Loucy (cell line): ENCODE results near the gene C2CD4C.

Source experiments
- H2AFZ ChIP-seq: fragments of 200-600 bp; sonication (generic); 2 replicates; pipeline ENCODE4 v1.6.0; 2016; ENCODE audit warnings: antibody characterized with exemption, mild to moderate bottlenecking, low read length, moderate library complexity
- H3F3A ChIP-seq: fragments of 200-600 bp; 2 replicates; pipeline ENCODE4 v1.6.0; 2016; ENCODE audit warnings: antibody characterized with exemption, low read depth, mild to moderate bottlenecking
- H3K27me3 ChIP-seq: fragments of 200-600 bp; sonication (generic); 2 replicates; pipeline ENCODE4 v1.6.1; 2014; ENCODE audit warnings: low read length, mild to moderate bottlenecking; ENCODE audit not compliant: insufficient read depth, poor library complexity, severe bottlenecking
- H3K36me3 ChIP-seq: fragments of 200-600 bp; sonication (generic); 2 replicates; pipeline ENCODE4 v1.6.1; 2016; ENCODE audit warnings: low read length; ENCODE audit not compliant: insufficient read depth
- H3K4me1 ChIP-seq: fragments of 200-600 bp; sonication (generic); 2 replicates; pipeline ENCODE4 v1.5.1; 2014; ENCODE audit warnings: low read length, mild to moderate bottlenecking; ENCODE audit not compliant: insufficient read depth, poor library complexity, severe bottlenecking
- H3K4me2 ChIP-seq: fragments of 200-600 bp; sonication (generic); 2 replicates; pipeline ENCODE4 v1.6.0; 2014; ENCODE audit warnings: antibody characterized with exemption, low read length, low read depth, mild to moderate bottlenecking; ENCODE audit not compliant: poor library complexity, severe bottlenecking
- H3K4me3 ChIP-seq: fragments of 200-600 bp; sonication (generic); 2 replicates; pipeline ENCODE4 v1.5.1; 2014; ENCODE audit warnings: low read length, mild to moderate bottlenecking, mixed read lengths; ENCODE audit not compliant: poor library complexity, severe bottlenecking
- H3K79me2 ChIP-seq: fragments of 200-600 bp; sonication (generic); 2 replicates; pipeline ENCODE4 v1.6.1; 2014; ENCODE audit warnings: low read length; ENCODE audit not compliant: insufficient read depth
- H3K9ac ChIP-seq: fragments of 200-600 bp; sonication (generic); 2 replicates; pipeline ENCODE4 v1.6.0; 2014; ENCODE audit warnings: mild to moderate bottlenecking, low read depth, low read length, moderate library complexity; ENCODE audit not compliant: poor library complexity, severe bottlenecking
- H3K9me2 ChIP-seq: fragments of 200-600 bp; sonication (generic); replicated peaks from 2 replicates; pipeline ENCODE4 v1.6.1; 2016; ENCODE audit warnings: low read depth, low read length, mixed read lengths
- H3K9me3 ChIP-seq: fragments of 200-600 bp; sonication (generic); 2 replicates; pipeline ENCODE4 v1.6.1; 2014; ENCODE audit warnings: mild to moderate bottlenecking, antibody characterized with exemption, low read length, low read depth; ENCODE audit not compliant: insufficient read depth
- H4K20me1 ChIP-seq: fragments of 200-600 bp; sonication (generic); 2 replicates; pipeline ENCODE4 v1.6.0; 2014; ENCODE audit warnings: antibody characterized with exemption, low read length, mild to moderate bottlenecking; ENCODE audit not compliant: insufficient read depth, poor library complexity, severe bottlenecking
- CTCF ChIP-seq: fragments of 200-600 bp; sonication (generic); conservative IDR thresholded peaks from 2 replicates; pipeline ENCODE4 v1.5.1; 2014; ENCODE audit warnings: mild to moderate bottlenecking, antibody characterized with exemption, low read length
- EZH2phosphoT487 ChIP-seq: fragments of 200-600 bp; IDR thresholded peaks from 2 replicates; pipeline ENCODE4 v1.6.1; 2018; ENCODE audit warnings: antibody characterized with exemption, mild to moderate bottlenecking, moderate library complexity, borderline replicate concordance

The C2CD4C gene

DNA sequence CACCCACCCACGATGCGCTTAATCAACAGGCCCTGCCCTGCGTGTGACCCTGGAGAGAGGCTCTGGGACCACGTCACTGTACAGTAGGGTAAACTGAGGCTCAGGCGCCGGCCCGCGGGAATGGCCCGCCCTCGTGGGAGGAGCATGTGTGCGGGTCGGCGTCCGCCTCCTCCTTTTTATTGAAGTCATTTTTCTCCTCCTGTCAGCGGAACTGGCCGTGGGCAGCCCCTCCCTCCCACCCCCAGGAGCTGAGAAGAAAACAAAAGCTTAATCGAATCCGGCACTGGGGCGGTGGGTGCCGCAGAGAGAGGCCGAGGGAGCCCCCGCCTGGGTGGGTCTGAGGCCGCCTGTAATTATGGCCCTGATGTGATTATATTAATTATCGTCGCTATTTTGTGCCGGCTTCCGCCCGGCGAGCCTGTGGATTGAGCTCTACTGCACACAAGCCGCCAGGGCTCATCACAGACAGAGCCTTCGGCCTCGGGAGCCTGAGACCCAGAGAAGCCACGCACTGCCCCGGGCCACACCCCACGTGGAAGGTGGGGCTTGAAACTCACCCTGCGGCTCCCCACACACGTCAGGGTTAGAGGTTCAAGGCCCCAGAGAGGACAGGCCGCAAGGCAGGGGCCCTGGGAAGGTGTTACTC, 7.0 kb downstream of the C2CD4C start:
- TF ChIP-seq CTCF, result no peak
- no peak for TF ChIP-seq EZH2phosphoT487
- no peaks in the 10 kb centered on the region for H3K9me2 ChIP-seq
- H3K9me3 ChIP-seq, result peaks cover 10% of the 10 kb centered on the region; the same call in 1 of the 2 replicates
- no peaks in the 10 kb centered on the region for H3K36me3 ChIP-seq
- H3F3A ChIP-seq, result no peaks in the 10 kb centered on the region
- no peak overlapping the region for H3K4me2 ChIP-seq
- H3K27me3 ChIP-seq, result no peaks in the 10 kb centered on the region
- no peaks in the 10 kb centered on the region for H3K4me1 ChIP-seq
- H4K20me1 ChIP-seq, result no peaks in the 10 kb centered on the region
- H2AFZ ChIP-seq, result no peak overlapping the region
- H3K9ac ChIP-seq, result no peak overlapping the region
- no peak overlapping the region for H3K4me3 ChIP-seq
- no peaks in the 10 kb centered on the region for H3K79me2 ChIP-seq

DNA sequence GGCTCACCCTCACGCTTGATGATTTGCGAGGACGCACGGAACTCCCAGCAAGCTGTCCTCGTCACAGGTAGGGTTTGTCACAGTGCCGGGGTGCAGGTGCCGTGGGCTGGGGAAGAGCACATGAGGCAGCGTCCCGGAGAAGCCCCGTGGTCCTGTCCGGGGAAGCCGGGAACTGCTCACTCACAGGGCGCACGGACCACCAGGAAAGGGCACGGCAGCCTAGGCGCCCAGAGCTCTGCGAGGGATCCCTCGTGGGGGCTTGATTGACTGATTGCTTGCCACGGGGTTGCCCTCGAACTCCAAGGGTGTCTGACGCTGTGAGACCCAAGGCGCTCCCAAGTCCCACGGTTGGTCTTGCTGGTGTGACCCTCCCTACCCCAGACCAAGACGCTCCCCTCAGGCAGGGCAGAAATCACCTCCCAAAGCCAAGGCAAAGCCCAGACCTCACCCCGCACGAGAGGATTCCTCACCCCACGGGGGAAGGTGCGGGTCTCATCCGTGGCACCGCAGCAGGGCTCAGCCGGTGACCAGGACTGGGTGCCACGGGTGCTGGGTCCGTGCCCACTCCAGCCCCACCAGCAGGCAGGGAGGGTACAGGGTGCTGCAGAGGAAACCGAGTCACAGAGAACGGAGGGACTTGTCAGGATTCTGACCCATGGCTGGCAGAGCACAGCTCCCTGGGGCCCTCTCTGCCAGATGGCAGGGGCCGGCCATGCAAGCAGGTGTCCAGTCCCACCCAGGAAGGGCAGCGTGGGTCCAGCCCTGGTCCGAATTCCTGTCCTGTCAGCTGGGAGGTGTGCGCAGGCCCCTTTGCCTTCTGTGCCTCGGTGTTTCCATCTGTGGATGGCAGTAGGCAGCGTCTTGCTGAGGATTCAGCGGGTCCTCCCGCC, 7.7 kb downstream of the C2CD4C start:
- Histone ChIP-seq H3F3A (no peaks in the 10 kb centered on the region), H2AFZ (no peak overlapping the region)

GRCh38 chr19:399370-399769, 9.6 kb downstream of the C2CD4C start:
- H3K79me2 ChIP-seq, result no peaks in the 10 kb centered on the region
- no peaks in the 10 kb centered on the region for H4K20me1 ChIP-seq
- no peak overlapping the region for H3K4me2 ChIP-seq
- no peak for TF ChIP-seq EZH2phosphoT487
- TF ChIP-seq CTCF, result no peak
- H3K27me3 ChIP-seq, result no peaks in the 10 kb centered on the region
- H3K9me3 ChIP-seq, result peaks cover 12% of the 10 kb centered on the region; the same call in 1 of the 2 replicates
- H3K4me1 ChIP-seq, result no peaks in the 10 kb centered on the region
- H3F3A ChIP-seq, result no peaks in the 10 kb centered on the region
- no peak overlapping the region for H2AFZ ChIP-seq
- no peak overlapping the region for H3K9ac ChIP-seq
- no peaks in the 10 kb centered on the region for H3K9me2 ChIP-seq
- no peaks in the 10 kb centered on the region for H3K36me3 ChIP-seq
- H3K4me3 ChIP-seq, result no peak overlapping the region

More for the DNA sequence above, 7.7 kb downstream of the C2CD4C start:
- Histone ChIP-seq H3K27me3 (no peaks in the 10 kb centered on the region), H3K4me2 (no peak overlapping the region), H3K4me1 (no peaks in the 10 kb centered on the region), H3K9ac (no peak overlapping the region), H3K9me3 (peaks cover 12% of the 10 kb centered on the region; the same call in 1 of the 2 replicates), H3K79me2 (no peaks in the 10 kb centered on the region), H4K20me1 (no peaks in the 10 kb centered on the region), H3K36me3 (no peaks in the 10 kb centered on the region), H3K4me3 (no peak overlapping the region), H3K9me2 (no peaks in the 10 kb centered on the region)
- TF ChIP-seq EZH2phosphoT487, result no peak
- no peak for TF ChIP-seq CTCF
